Psoas muscle (tissue), 8 donors: ENCODE data around the gene MCRIP2. TPM values are rescaled to one million over a fixed set of nuclear protein-coding genes. Genes with fewer than 3 reads are reported as not detected.

Experiments used
- ATAC-seq, 4 donors: fragments of 200-7000 bp; cut with Tn5 transposase; one replicate each; pipeline ENCODE4 v1.9.1; 2020; ENCODE audit warnings: moderate library complexity in 3 of 4, mild to moderate bottlenecking in 2 of 4
- DNase-seq, 2 donors: peaks; one replicate each; pipeline ENCODE4 v3.0.0-alpha.2; 2020
- H3K27ac ChIP-seq: fragments of 200-600 bp; one replicate; pipeline ENCODE4 v1.8.0; 2022
- H3K27me3 ChIP-seq, 3 donors: fragments of 200-600 bp in 1 of 3; one replicate each; pipeline versions ENCODE4 v1.6.1 to v1.8.0; 2013 to 2022; ENCODE audit warnings: low read length in 2 of 3, mild to moderate bottlenecking in 2 of 3, moderate library complexity in 1 of 3; ENCODE audit not compliant: insufficient read depth in 3 of 3
- H3K36me3 ChIP-seq, 2 donors: fragments of 200-600 bp in 1 of 2; one replicate each; pipeline versions ENCODE4 v1.6.1 to v1.8.0; 2013 to 2022; ENCODE audit warnings: low read depth in 1 of 2, mild to moderate bottlenecking in 1 of 2, moderate library complexity in 1 of 2; ENCODE audit not compliant: insufficient read depth in 1 of 2
- H3K4me1 ChIP-seq: fragments of 200-600 bp; one replicate; pipeline ENCODE4 v1.8.0; 2022
- H3K4me3 ChIP-seq: fragments of 200-600 bp; one replicate; pipeline ENCODE4 v1.8.0; 2022; ENCODE audit warnings: mild to moderate bottlenecking
- H3K9me3 ChIP-seq: fragments of 200-600 bp; one replicate; pipeline ENCODE4 v1.8.0; 2022
- CTCF ChIP-seq: fragments of 200-600 bp; IDR thresholded peaks from one replicate; pipeline ENCODE4 v1.8.0; 2022; ENCODE audit warnings: antibody characterized with exemption
- WGBS, 3 donors: extraction: QIAGEN DNeasy Blood & Tissue Kit; methylation state at CpG; one replicate each; pipeline versions ENCODE4 v1.1.6 to v1.1.7; 2013; 5-methylcytosine and 5-hydroxymethylcytosine counted together
- intact Hi-C, 2 donors: fragments of 100-400 bp; cut with DNase I; formaldehyde crosslinking; loops; one replicate each; pipeline versions ENCODE4 v1.11.0 to v1.14.2; 2022
- polyA plus RNA-seq, 3 donors: library from polyadenylated mRNA; stranded (reverse); fragments of 200-250 nt; gene quantifications; one replicate each; pipeline ENCODE4 v1.2.3, GENCODE V29; 2013
- total RNA-seq, 4 donors: library from RNA; stranded (reverse); fragmentation: NEBNext Ultra II Directional in 2 of 4; extraction: Animal tissue kit (Norgen Biotek cat#: 25700) in 2 of 4; gene quantifications; one replicate each; pipeline versions ENCODE4 v1.2.1 to v1.2.4, GENCODE V29; 2021 to 2023
- donor health status: healthy with polysubstance abuse.
- donor health status: DM: no; HTN: no; CAD: no; lungs with moderate emphysema.
- donor health status: Bipolar disorder and iron deficiency.
- donor health status: healthy.
- donor health status: DM: yes; HTN: yes; CAD: no.
- donor health status: DM: no; HTN: no; CAD: no.
- donor health status: DM: no; HTN: no; CAD: no.
- donor health status: DM: yes; HTN: yes; CAD: no.

Gene MCRIP2
- total and polyA plus RNA-seq, 7 donors: 61.6 to 124 (median 80.2) TPM

- TF ChIP-seq CTCF: no peak
- ATAC-seq: peak in 2 of 4 donors; percentile 14 to 21
- DNase-seq: peak in 1 of 2 donors; percentile 80
- Histone ChIP-seq H3K4me3 (peak overlapping the region; percentile 88), H3K4me1 (peaks cover 68% of the 10 kb centered on the region), H3K27me3 (no peaks in the 10 kb centered on the region), H3K36me3 (peaks cover 0 to 5% of the 10 kb centered on the region in 2 donors), H3K9me3 (no peaks in the 10 kb centered on the region), H3K27ac (peak overlapping the region; percentile 93)
- intact Hi-C loops: no loop called here
- WGBS, 3 donors: 58 to 65% (median 59%) methylated on average over 32 of the region's 32 CpGs
Observed at GRCh38 chr16:645852-646678, 4.4 kb downstream of the MCRIP2 start.

- ATAC-seq (no peak), DNase-seq (no peak)
- Histone ChIP-seq H3K36me3 (peaks cover 0 to 5% of the 10 kb centered on the region in 2 donors), H3K27me3 (no peaks in the 10 kb centered on the region), H3K9me3 (no peaks in the 10 kb centered on the region), H3K4me1 (peaks cover 68% of the 10 kb centered on the region), H3K27ac (peak overlapping the region; percentile 93), H3K4me3 (peak overlapping the region; percentile 88)
- WGBS, 3 donors: 64 to 74% (median 67%) methylated on average over 18 to 22 of the region's 22 CpGs
- TF ChIP-seq CTCF: no peak
- intact Hi-C loops: no loop called here
Observed at GRCh38 chr16:646679-647172, 5.1 kb downstream of the MCRIP2 start.

GRCh38 chr16:647173-647902 is 5.7 kb downstream of the MCRIP2 start:
- intact Hi-C loops: no loop called here
- peaks cover 0 to 5% of the 10 kb centered on the region in 2 donors for H3K36me3 ChIP-seq
- ATAC-seq (peak; percentile 3 to 29 (median 18)), DNase-seq (no peak)
- peak overlapping the region; percentile 93 for H3K27ac ChIP-seq
- 37 to 60% (median 49%) methylated on average over 24 to 25 of the region's 25 CpGs for WGBS, 3 donors
- H3K4me3 ChIP-seq: peak overlapping the region; percentile 88
- H3K27me3 ChIP-seq: no peaks in the 10 kb centered on the region
- TF ChIP-seq CTCF: no peak
- H3K9me3 ChIP-seq: no peaks in the 10 kb centered on the region
- H3K4me1 ChIP-seq: peaks cover 67% of the 10 kb centered on the region

DNA sequence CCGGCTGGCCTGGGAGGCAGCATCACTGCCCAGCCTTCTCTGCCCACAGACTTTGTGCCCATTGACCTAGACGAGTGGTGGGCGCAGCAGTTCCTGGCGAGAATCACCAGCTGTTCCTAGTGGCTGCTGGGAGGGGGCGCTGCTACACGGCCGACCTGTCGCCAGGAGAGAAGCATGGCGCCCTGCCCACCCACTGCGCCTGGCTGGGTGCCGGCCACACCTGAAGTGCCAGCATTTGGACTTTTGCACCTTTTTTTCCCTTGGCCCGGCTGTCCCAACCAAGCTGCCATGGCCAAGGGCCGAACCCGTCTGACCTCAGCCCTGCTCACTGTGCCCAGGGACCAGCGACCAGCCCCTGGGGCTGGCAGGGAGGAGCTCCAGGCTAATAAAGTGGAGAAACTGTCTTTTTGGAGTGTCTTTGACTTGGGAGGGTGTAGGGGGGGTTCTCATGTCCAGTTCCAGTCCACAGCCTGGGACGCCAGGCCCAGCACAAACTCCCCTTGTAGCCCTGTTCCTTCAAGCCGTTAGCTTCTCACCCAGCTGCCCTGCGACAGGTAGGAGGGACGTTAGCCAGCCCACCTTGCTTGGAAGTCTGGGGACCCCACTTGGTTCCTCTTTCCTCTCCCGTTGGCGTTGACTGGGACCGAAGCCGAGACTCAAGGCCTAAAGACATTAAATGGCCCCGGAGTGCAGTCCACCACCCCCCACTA is 6.6 kb downstream of the MCRIP2 start:
- Histone ChIP-seq H3K9me3 (no peaks in the 10 kb centered on the region), H3K27ac (peak overlapping the region; percentile 93), H3K36me3 (peaks cover 0 to 5% of the 10 kb centered on the region in 2 donors), H3K4me1 (peaks cover 58% of the 10 kb centered on the region), H3K27me3 (no peaks in the 10 kb centered on the region), H3K4me3 (peak overlapping the region; percentile 88)
- no peak for DNase-seq
- peak; percentile 24 to 53 (median 34) for ATAC-seq
- peak; percentile 29 for TF ChIP-seq CTCF
- intact Hi-C loops: no loop called here
- WGBS, 3 donors: 22 to 30% (median 24%) methylated on average over 24 of the region's 24 CpGs
